SK-N-SH treated with all-trans-retinoic acid at 6 μM for 48 hours (cell line): Measurements from ENCODE around the gene MED6.

Experiments
- ARNTL ChIP-seq: fragments of 450-650 bp; formaldehyde crosslinking; IDR thresholded peaks from 2 replicates; pipeline ENCODE4 v1.5.0; 2020; ENCODE audit warnings: low read depth, mild to moderate bottlenecking, moderate library complexity, borderline replicate concordance
- BACH2 ChIP-seq: fragments of 250-450 bp; sonication (Bioruptor Pico); IDR thresholded peaks from 2 replicates; pipeline ENCODE4 v1.9.0; 2021; ENCODE audit warnings: mild to moderate bottlenecking, borderline replicate concordance
- CREB5 ChIP-seq: fragments of 250-450 bp; sonication (Bioruptor Pico); IDR thresholded peaks from 2 replicates; pipeline ENCODE4 v1.5.1; 2020; ENCODE audit warnings: low read depth, mild to moderate bottlenecking, moderate library complexity
- GLIS3 ChIP-seq: fragments of 250-450 bp; sonication (Bioruptor Pico); IDR thresholded peaks from 2 replicates; pipeline ENCODE4 v1.5.0; 2020; ENCODE audit warnings: mild to moderate bottlenecking, moderate library complexity
- PPARA ChIP-seq: fragments of 250-450 bp; sonication (Bioruptor Pico); IDR thresholded peaks from 2 replicates; pipeline ENCODE4 v1.5.0; 2020; ENCODE audit warnings: mild to moderate bottlenecking, borderline replicate concordance
- SNAI2 ChIP-seq: fragments of 250-450 bp; sonication (Bioruptor Pico); IDR thresholded peaks from 2 replicates; pipeline ENCODE4 v1.5.0; 2020; ENCODE audit warnings: mild to moderate bottlenecking, moderate library complexity
- TCF4 ChIP-seq: fragments of 250-450 bp; sonication (Bioruptor Pico); IDR thresholded peaks from 2 replicates; pipeline ENCODE4 v1.8.0; 2021; ENCODE audit warnings: mild to moderate bottlenecking, moderate library complexity, borderline replicate concordance
- ZFP3 ChIP-seq: fragments of 250-450 bp; sonication (Bioruptor Pico); IDR thresholded peaks from 2 replicates; pipeline ENCODE4 v1.5.0; 2020; ENCODE audit warnings: mild to moderate bottlenecking, moderate library complexity
- ZFP30 ChIP-seq: fragments of 450-650 bp; formaldehyde crosslinking; IDR thresholded peaks from 2 replicates; pipeline ENCODE4 v1.5.0; 2022; ENCODE audit warnings: mild to moderate bottlenecking, moderate library complexity
- ZNF8 ChIP-seq: fragments of 450-650 bp; formaldehyde crosslinking; IDR thresholded peaks from 2 replicates; pipeline ENCODE4 v1.5.0; 2020; ENCODE audit warnings: mild to moderate bottlenecking, moderate library complexity
- TF ChIP-seq, protein P1 (sequence below): fragments of 250-450 bp; sonication (Bioruptor Pico); IDR thresholded peaks from 2 replicates; pipeline ENCODE4 v1.8.0; 2020; ENCODE audit warnings: mild to moderate bottlenecking, moderate library complexity, borderline replicate concordance
- TF ChIP-seq, protein P2 (sequence below): fragments of 250-450 bp; sonication (Bioruptor Pico); IDR thresholded peaks from 2 replicates; pipeline ENCODE4 v1.8.0; 2021; ENCODE audit warnings: low read depth, mild to moderate bottlenecking, moderate library complexity, borderline replicate concordance
- TF ChIP-seq, protein P3 (sequence below): fragments of 250-450 bp; sonication (Bioruptor Pico); IDR thresholded peaks from 2 replicates; pipeline ENCODE4 v1.5.0; 2020; ENCODE audit warnings: mild to moderate bottlenecking, moderate library complexity

DNA sequence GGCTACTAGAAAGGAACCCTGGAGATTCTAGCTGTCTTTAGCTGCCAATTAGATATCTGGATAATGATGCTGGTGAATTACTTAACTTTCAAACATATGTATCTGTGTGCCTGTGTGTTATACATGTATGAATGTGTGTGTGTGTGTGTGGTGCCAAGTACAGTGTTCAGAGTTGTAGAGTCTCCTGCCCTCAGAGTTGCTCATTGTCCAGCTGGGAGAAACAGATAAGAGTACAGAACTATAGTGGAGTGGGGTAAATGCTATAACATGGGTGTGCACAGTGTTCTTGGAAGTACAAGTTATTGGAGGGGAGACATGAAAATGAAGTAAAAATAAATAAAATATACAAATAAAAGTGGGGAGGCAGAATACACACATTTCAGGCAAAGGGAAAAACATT is 42.1 kb downstream of the MED6 start:
- TF ChIP-seq CREB5 (CRISPR knock-in tag), result no peak
- TF ChIP-seq, protein P1, sequence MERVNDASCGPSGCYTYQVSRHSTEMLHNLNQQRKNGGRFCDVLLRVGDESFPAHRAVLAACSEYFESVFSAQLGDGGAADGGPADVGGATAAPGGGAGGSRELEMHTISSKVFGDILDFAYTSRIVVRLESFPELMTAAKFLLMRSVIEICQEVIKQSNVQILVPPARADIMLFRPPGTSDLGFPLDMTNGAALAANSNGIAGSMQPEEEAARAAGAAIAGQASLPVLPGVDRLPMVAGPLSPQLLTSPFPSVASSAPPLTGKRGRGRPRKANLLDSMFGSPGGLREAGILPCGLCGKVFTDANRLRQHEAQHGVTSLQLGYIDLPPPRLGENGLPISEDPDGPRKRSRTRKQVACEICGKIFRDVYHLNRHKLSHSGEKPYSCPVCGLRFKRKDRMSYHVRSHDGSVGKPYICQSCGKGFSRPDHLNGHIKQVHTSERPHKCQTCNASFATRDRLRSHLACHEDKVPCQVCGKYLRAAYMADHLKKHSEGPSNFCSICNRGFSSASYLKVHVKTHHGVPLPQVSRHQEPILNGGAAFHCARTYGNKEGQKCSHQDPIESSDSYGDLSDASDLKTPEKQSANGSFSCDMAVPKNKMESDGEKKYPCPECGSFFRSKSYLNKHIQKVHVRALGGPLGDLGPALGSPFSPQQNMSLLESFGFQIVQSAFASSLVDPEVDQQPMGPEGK (CRISPR knock-in tag), result no peak
- TF ChIP-seq, protein P2, sequence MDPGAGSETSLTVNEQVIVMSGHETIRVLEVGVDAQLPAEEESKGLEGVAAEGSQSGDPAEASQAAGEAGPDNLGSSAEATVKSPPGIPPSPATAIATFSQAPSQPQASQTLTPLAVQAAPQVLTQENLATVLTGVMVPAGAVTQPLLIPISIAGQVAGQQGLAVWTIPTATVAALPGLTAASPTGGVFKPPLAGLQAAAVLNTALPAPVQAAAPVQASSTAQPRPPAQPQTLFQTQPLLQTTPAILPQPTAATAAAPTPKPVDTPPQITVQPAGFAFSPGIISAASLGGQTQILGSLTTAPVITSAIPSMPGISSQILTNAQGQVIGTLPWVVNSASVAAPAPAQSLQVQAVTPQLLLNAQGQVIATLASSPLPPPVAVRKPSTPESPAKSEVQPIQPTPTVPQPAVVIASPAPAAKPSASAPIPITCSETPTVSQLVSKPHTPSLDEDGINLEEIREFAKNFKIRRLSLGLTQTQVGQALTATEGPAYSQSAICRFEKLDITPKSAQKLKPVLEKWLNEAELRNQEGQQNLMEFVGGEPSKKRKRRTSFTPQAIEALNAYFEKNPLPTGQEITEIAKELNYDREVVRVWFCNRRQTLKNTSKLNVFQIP, result no peak
- TF ChIP-seq ZFP30 (CRISPR knock-in tag), result no peak
- TF ChIP-seq ZNF8 (CRISPR knock-in tag), result no peak
- no peak for TF ChIP-seq BACH2 (CRISPR knock-in tag)
- TF ChIP-seq, protein P3, sequence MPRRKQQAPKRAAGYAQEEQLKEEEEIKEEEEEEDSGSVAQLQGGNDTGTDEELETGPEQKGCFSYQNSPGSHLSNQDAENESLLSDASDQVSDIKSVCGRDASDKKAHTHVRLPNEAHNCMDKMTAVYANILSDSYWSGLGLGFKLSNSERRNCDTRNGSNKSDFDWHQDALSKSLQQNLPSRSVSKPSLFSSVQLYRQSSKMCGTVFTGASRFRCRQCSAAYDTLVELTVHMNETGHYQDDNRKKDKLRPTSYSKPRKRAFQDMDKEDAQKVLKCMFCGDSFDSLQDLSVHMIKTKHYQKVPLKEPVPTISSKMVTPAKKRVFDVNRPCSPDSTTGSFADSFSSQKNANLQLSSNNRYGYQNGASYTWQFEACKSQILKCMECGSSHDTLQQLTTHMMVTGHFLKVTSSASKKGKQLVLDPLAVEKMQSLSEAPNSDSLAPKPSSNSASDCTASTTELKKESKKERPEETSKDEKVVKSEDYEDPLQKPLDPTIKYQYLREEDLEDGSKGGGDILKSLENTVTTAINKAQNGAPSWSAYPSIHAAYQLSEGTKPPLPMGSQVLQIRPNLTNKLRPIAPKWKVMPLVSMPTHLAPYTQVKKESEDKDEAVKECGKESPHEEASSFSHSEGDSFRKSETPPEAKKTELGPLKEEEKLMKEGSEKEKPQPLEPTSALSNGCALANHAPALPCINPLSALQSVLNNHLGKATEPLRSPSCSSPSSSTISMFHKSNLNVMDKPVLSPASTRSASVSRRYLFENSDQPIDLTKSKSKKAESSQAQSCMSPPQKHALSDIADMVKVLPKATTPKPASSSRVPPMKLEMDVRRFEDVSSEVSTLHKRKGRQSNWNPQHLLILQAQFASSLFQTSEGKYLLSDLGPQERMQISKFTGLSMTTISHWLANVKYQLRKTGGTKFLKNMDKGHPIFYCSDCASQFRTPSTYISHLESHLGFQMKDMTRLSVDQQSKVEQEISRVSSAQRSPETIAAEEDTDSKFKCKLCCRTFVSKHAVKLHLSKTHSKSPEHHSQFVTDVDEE (CRISPR knock-in tag), result no peak
- TF ChIP-seq ZFP3, result no peak
- no peak for TF ChIP-seq ARNTL
- no peak for TF ChIP-seq PPARA (CRISPR knock-in tag)
- no peak for TF ChIP-seq TCF4 (CRISPR knock-in tag)
- no peak for TF ChIP-seq GLIS3 (CRISPR knock-in tag)
- no peak for TF ChIP-seq SNAI2 (CRISPR knock-in tag)
